ENCODE results near the gene CDK4.
A peak's percentile ranks its signal among the peaks of the same experiment; 100 is the strongest.

The CDK4 gene

DNA sequence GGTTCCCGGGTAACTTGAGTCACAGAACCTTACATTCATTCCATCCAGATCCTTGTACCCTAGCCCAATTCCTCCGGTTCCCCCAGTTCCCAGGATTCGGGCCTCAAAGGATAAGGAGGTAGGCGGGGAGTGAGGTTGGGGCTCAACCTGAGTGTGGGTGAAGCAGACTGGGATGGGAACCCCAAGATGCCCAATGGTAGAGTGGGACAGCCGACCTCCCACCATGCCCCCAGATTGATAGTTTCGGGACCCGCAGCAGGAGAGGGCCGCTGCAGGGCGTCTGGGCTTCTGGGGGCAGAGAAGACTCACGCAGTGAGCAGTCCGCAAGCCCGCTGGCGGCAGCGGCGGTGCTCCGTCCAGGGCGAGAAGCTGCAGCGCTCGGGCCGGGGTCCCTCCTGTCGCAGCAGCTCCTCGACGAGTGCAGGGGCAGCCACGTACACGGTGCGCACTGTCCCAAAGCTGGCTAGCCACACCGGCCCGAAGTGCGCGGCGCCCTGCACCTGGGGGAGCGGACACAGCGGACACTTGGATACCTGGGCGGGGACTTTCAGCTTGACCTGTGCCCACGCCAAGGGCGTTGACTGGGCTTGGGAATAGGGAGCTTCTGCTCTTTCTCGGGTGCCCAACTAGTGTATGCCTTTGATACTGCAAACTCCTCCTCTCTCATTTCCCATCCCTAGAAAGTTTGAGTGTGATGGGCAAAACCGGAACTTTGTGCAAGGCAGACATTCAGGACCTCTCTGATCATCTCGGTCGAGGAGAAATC lies 13.8 kb upstream of the CDK4 start:
- no peaks in the 10 kb centered on the region for H3K9me3 ChIP-seq (ENCODE audit: severe bottlenecking)
- H3K27me3 ChIP-seq (ENCODE audit: insufficient read depth, poor library complexity, severe bottlenecking), result no peaks in the 10 kb centered on the region
- DNase-seq (ENCODE audit: low spot score), result no peak
- H3K4me3 ChIP-seq (ENCODE audit: severe bottlenecking), result peak overlapping the region; percentile 55
- peak; percentile 27 for ATAC-seq (ENCODE audit: low read depth)
- TF ChIP-seq, protein P1, sequence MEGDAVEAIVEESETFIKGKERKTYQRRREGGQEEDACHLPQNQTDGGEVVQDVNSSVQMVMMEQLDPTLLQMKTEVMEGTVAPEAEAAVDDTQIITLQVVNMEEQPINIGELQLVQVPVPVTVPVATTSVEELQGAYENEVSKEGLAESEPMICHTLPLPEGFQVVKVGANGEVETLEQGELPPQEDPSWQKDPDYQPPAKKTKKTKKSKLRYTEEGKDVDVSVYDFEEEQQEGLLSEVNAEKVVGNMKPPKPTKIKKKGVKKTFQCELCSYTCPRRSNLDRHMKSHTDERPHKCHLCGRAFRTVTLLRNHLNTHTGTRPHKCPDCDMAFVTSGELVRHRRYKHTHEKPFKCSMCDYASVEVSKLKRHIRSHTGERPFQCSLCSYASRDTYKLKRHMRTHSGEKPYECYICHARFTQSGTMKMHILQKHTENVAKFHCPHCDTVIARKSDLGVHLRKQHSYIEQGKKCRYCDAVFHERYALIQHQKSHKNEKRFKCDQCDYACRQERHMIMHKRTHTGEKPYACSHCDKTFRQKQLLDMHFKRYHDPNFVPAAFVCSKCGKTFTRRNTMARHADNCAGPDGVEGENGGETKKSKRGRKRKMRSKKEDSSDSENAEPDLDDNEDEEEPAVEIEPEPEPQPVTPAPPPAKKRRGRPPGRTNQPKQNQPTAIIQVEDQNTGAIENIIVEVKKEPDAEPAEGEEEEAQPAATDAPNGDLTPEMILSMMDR (IDR thresholded peaks at IDR 0.05; ENCODE audit: poor library complexity, severe bottlenecking), result no peak
- H3K4me1 ChIP-seq (ENCODE audit: insufficient read depth, poor library complexity, severe bottlenecking), result peaks cover 4% of the 10 kb centered on the region
- peaks cover 41% of the 10 kb centered on the region for H3K36me3 ChIP-seq (ENCODE audit: low read depth)
- peak overlapping the region; percentile 83 for H3K27ac ChIP-seq (ENCODE audit: poor library complexity, severe bottlenecking)

DNA sequence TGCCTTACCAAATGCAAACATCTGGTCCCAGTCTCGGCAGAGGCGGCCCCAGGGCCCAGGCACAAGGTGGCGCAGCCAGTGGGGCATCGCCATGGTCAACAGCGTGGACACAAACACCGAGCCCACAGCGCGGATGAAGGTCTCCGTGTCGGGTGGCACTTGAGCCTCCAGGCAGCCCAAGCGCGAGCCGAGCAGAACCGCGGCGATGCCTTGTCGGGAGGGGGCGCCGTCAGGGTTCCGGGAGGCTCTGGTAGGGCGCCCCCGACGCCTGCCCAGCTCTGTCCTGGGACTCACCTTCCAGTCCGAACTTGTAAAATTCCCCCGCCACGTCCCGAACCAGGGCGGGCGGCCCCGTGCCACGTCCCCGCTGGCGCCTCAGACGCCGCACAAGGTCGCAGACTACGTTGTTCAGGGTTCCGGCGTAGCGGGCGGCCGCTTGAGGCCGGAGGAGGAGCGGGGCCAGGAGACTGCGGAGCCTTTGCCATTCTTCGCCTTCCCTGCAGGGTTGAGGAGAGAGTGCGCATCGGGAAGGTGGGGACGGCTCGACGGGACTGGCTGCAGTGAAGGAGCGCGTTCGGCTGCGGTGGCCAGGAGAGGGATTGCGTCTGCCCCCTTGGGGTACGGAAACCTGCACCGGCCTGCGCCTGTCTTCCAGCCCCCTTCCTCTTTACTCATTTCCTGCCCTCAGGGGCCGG lies 13.0 kb upstream of the CDK4 start:
- Histone ChIP-seq H3K9me3 (ENCODE audit: severe bottlenecking) (no peaks in the 10 kb centered on the region), H3K36me3 (ENCODE audit: low read depth) (peaks cover 38% of the 10 kb centered on the region), H3K27ac (ENCODE audit: poor library complexity, severe bottlenecking) (peak overlapping the region; percentile 83), H3K27me3 (ENCODE audit: insufficient read depth, poor library complexity, severe bottlenecking) (no peaks in the 10 kb centered on the region), H3K4me1 (ENCODE audit: insufficient read depth, poor library complexity, severe bottlenecking) (peaks cover 4% of the 10 kb centered on the region), H3K4me3 (ENCODE audit: severe bottlenecking) (peak overlapping the region; percentile 55)
- TF ChIP-seq, protein P1 (IDR thresholded peaks at IDR 0.05; ENCODE audit: poor library complexity, severe bottlenecking), result peak; percentile 63
- peak; percentile 62 for ATAC-seq (ENCODE audit: low read depth)
- peak; percentile 87 for DNase-seq (ENCODE audit: low spot score)

DNA sequence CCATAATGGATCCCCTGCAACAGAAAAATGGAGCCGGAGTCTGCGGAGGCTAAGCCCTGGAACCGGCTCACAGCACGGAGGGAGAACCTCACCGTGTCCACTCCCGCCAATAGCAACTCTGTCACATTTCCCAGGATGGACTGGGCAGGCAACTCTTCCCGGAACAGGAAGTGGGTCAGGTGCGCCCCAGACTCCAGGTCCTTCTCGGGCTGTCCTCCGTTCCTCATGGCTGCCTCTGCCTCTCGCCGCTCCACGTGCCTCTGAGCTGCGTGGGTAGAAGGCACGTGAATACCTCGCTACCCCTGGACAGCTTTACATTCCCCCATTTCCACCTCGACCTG lies 12.5 kb upstream of the CDK4 start:
- peaks cover 4% of the 10 kb centered on the region for H3K4me1 ChIP-seq (ENCODE audit: insufficient read depth, poor library complexity, severe bottlenecking)
- peak overlapping the region; percentile 83 for H3K27ac ChIP-seq (ENCODE audit: poor library complexity, severe bottlenecking)
- H3K9me3 ChIP-seq (ENCODE audit: severe bottlenecking), result no peaks in the 10 kb centered on the region
- DNase-seq (ENCODE audit: low spot score) (no peak), ATAC-seq (ENCODE audit: low read depth) (no peak)
- no peaks in the 10 kb centered on the region for H3K27me3 ChIP-seq (ENCODE audit: insufficient read depth, poor library complexity, severe bottlenecking)
- H3K4me3 ChIP-seq (ENCODE audit: severe bottlenecking), result peak overlapping the region; percentile 55
- peaks cover 37% of the 10 kb centered on the region for H3K36me3 ChIP-seq (ENCODE audit: low read depth)
- TF ChIP-seq, protein P1 (IDR thresholded peaks at IDR 0.05; ENCODE audit: poor library complexity, severe bottlenecking), result no peak

DNA sequence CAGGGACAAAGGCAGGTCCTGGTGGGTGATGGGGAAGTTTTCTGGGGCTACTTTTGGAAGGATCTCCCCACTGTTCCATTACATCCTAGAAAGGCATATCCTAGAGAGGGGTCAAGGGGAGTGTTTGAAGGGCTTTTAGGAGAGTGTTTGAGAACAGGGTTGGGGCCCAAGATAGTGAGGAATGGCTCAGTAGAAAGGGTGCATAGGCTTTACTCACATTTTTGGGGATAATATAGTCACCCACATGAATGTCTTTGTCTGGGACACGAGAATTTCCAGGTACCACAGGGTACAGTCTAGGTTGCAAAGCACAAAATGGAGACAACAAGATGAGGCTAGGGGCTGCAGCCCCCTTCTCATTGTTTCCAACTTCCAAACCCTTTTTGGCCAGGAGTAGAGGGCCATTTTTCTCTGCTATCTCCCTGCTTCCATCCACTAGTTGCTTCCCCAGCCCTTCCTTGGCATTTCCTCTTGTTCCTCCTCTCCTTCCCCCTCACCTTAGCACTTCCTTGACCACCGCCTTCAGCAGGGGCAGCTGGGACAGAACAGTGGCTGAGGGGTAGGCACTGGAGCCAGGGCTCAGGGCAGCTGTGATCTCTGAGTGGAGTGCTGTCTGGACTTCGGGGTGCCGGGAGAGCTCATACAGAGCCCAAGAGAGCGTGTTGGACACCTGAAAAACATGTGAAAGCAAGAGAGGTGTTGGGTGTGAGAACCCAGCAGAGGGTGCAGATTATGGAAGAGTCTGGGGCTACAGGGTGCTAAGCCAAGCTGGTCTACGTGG lies 12.0 kb upstream of the CDK4 start:
- no peaks in the 10 kb centered on the region for H3K9me3 ChIP-seq (ENCODE audit: severe bottlenecking)
- DNase-seq (ENCODE audit: low spot score) (no peak), ATAC-seq (ENCODE audit: low read depth) (no peak)
- TF ChIP-seq, protein P1 (IDR thresholded peaks at IDR 0.05; ENCODE audit: poor library complexity, severe bottlenecking), result no peak
- peaks cover 4% of the 10 kb centered on the region for H3K4me1 ChIP-seq (ENCODE audit: insufficient read depth, poor library complexity, severe bottlenecking)
- H3K36me3 ChIP-seq (ENCODE audit: low read depth), result peaks cover 37% of the 10 kb centered on the region
- peak overlapping the region; percentile 83 for H3K27ac ChIP-seq (ENCODE audit: poor library complexity, severe bottlenecking)
- H3K27me3 ChIP-seq (ENCODE audit: insufficient read depth, poor library complexity, severe bottlenecking), result no peaks in the 10 kb centered on the region
- H3K4me3 ChIP-seq (ENCODE audit: severe bottlenecking), result peak overlapping the region; percentile 55
